GM12801 (cell line): Measurements from ENCODE around the gene SURF4.

Experiments used
- CTCF ChIP-seq: IDR thresholded peaks from one replicate; pipeline ENCODE4 v1.5.1; 2011; ENCODE audit warnings: control low read depth; ENCODE audit not compliant: insufficient read length; ENCODE audit errors: extremely low read depth

SURF4 gene

GRCh38 chr9:133375724-133376654 is at the start of gene SURF4, which contains the start of gene STKLD1:
SURF4 (minus strand) TSS chr9:133376060; CDS start chr9:133375969, 91 bp downstream.
STKLD1 (plus strand) TSS chr9:133376366; CDS start chr9:133376474, 108 bp downstream.
- TF ChIP-seq CTCF = no peak

- no peak for TF ChIP-seq CTCF
Measured at GRCh38 chr9:133425049-133425632, 49.3 kb upstream of the SURF4 start.

GRCh38 chr9:133424187-133424586 is 48.3 kb upstream of the SURF4 start:
- no peak for TF ChIP-seq CTCF

- no peak for TF ChIP-seq CTCF
Measured at GRCh38 chr9:133423216-133423615, 47.4 kb upstream of the SURF4 start.

GRCh38 chr9:133421615-133422542 is 46.0 kb upstream of the SURF4 start, which contains the start of gene ADAMTS13:
ADAMTS13 (plus strand) TSS chr9:133422367; CDS start chr9:133422444, 77 bp downstream.
- no peak for TF ChIP-seq CTCF

GRCh38 chr9:133420392-133420827 is 44.5 kb upstream of the SURF4 start:
- no peak for TF ChIP-seq CTCF

GRCh38 chr9:133419005-133419404 is 43.1 kb upstream of the SURF4 start:
- TF ChIP-seq CTCF = no peak
